DND-41 (cell line): Measurements from ENCODE around the gene SLC2A9.

Source experiments
- CTCF ChIP-seq: IDR thresholded peaks from 2 replicates; pipeline ENCODE4 v1.5.1; 2012; ENCODE audit warnings: borderline replicate concordance, low read length, moderate library complexity, mild to moderate bottlenecking; ENCODE audit not compliant: poor library complexity, severe bottlenecking; ENCODE audit errors: extremely low read depth
- EZH2 ChIP-seq: IDR thresholded peaks from 3 replicates; pipeline ENCODE4 v1.6.1; 2012; ENCODE audit warnings: borderline replicate concordance, low read depth, mild to moderate bottlenecking, moderate library complexity, low read length, inconsistent platforms; ENCODE audit not compliant: severe bottlenecking

GRCh38 chr4:10047967-10048366 is 26.7 kb upstream of the SLC2A9 start:
- TF ChIP-seq CTCF (no peak), EZH2 (no peak)
